Type B pancreatic cell (in vitro differentiated cells): Measurements from ENCODE around the gene KIF26A. TPM values are rescaled to one million over a fixed set of nuclear protein-coding genes. Genes with fewer than 3 reads are reported as not detected.

Experiments
- DNase-seq: peaks from one replicate; pipeline ENCODE4 v3.0.0; 2021; ENCODE audit warnings: mixed read lengths; ENCODE audit not compliant: unreplicated experiment; ENCODE audit errors: extremely low spot score
- H3K27ac Mint-ChIP-seq: 2 replicates; pipeline ENCODE4 v1.8.0; 2021; ENCODE audit warnings: mild to moderate bottlenecking, mixed read lengths
- H3K27me3 Mint-ChIP-seq: 2 replicates; pipeline ENCODE4 v1.8.0; 2021; ENCODE audit warnings: mixed read lengths
- H3K36me3 Mint-ChIP-seq: 2 replicates; pipeline ENCODE4 v1.8.0; 2021; ENCODE audit warnings: mixed read lengths
- H3K4me1 Mint-ChIP-seq: one replicate; pipeline ENCODE4 v1.8.0; 2021; ENCODE audit warnings: mixed read lengths; ENCODE audit not compliant: unreplicated experiment
- H3K4me3 Mint-ChIP-seq: 2 replicates; pipeline ENCODE4 v1.8.0; 2021; ENCODE audit warnings: mild to moderate bottlenecking, mixed read lengths
- H3K9me3 Mint-ChIP-seq: 2 replicates; pipeline ENCODE4 v1.8.0; 2021; ENCODE audit warnings: mixed read lengths
- CTCF ChIP-seq: fragments of 200-600 bp; sonication (generic); conservative IDR thresholded peaks from 2 replicates; pipeline ENCODE4 v1.5.0; 2021; ENCODE audit warnings: antibody characterized with exemption, mild to moderate bottlenecking
- total RNA-seq: library from RNA; stranded (reverse); gene quantifications from 2 replicates; pipeline ENCODE4 v1.2.1, GENCODE V29; 2021; ENCODE audit warnings: low replicate concordance

The KIF26A gene
- total RNA-seq, 1 donor from 2014 or later = 23.4 TPM

DNA sequence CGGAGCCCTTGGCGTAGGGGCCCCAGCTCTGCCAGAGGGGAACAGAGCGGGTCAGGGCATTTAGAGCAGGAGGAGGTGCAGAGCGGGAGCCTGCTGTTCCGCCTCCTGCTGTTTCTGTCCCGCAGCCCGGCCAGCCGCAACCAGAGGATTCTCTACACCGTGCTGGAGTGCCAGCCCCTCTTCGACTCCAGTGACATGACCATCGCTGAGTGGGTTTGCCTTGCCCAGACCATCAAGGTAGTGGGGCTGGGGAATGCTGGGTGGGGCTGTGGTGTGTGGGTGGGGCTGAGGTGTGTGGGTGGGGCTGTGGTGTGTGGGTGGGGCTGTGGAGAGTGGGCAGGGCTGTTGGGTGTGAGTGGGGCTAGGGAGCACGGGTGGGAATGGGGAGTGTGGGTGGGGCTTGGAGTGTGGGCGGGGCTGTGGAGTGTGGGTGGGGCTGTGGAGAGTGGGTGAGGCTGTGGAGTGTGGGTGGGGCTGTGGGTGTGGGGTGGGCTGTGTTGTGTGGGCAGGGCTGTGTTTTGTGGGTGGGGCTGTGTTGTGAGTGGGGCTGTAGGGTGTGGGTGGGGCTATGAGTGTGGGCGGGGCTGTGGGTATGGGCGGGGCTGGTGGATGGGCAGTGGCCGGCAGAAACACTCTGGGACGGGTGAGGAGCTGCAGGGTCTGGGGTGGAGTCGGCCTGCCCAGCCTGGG, 44.9 kb upstream of the KIF26A start:
- Mint-ChIP-seq H3K27me3 (peaks cover 3% of the 10 kb centered on the region), H3K36me3 (no peaks in the 10 kb centered on the region), H3K4me1 (peaks cover 4% of the 10 kb centered on the region), H3K4me3 (no peak overlapping the region), H3K27ac (no peak overlapping the region), H3K9me3 (no peaks in the 10 kb centered on the region)
- no peak for TF ChIP-seq CTCF
- DNase-seq = no peak

GRCh38 chr14:104094056-104094708, 44.2 kb upstream of the KIF26A start:
- Mint-ChIP-seq H3K9me3 (no peaks in the 10 kb centered on the region), H3K4me1 (peaks cover 4% of the 10 kb centered on the region), H3K27ac (peak overlapping the region; percentile 55), H3K36me3 (no peaks in the 10 kb centered on the region), H3K27me3 (peaks cover 3% of the 10 kb centered on the region), H3K4me3 (no peak overlapping the region)
- no peak for DNase-seq
- no peak for TF ChIP-seq CTCF

DNA sequence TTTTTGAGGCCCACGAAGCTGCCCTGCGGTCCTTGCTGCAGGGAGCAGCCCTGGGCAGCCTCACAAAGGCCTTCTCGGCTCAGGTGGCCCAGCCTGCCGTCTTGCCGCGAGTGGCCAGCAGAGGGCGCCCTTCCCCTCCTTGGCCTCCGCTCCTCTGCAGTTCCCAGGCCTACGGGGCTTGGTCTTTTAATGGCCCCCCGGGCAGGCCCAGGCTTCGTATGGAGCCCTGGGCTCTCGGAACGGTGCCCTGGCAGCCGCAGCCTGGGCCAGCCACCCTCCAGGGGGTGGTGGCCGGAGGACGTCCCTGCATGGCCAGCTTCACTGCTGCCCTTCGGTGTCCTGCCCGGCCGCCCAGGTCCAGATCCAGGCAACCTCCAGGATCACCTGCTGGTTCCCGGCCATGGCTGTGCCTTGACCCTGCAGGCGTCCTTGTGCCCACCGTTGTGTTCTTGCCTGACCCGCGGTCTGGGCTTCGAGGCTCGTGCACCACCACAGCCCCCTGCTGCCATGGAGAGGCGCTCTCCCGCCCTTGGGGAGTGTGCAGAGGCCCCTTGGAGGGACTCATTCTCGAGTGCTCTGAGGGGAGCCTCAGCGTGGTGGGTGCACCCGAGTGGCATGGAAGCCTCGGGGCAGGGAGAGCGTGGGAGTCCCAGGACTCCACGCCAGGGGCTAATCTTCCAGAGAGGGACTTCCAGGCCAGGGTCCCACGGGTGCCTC, 43.5 kb upstream of the KIF26A start:
- Mint-ChIP-seq H3K9me3 (no peaks in the 10 kb centered on the region), H3K27me3 (peaks cover 3% of the 10 kb centered on the region), H3K36me3 (no peaks in the 10 kb centered on the region), H3K4me1 (peaks cover 4% of the 10 kb centered on the region), H3K27ac (peak overlapping the region; percentile 55), H3K4me3 (no peak overlapping the region)
- DNase-seq = peak; percentile 90
- peak; percentile 98 for TF ChIP-seq CTCF

DNA sequence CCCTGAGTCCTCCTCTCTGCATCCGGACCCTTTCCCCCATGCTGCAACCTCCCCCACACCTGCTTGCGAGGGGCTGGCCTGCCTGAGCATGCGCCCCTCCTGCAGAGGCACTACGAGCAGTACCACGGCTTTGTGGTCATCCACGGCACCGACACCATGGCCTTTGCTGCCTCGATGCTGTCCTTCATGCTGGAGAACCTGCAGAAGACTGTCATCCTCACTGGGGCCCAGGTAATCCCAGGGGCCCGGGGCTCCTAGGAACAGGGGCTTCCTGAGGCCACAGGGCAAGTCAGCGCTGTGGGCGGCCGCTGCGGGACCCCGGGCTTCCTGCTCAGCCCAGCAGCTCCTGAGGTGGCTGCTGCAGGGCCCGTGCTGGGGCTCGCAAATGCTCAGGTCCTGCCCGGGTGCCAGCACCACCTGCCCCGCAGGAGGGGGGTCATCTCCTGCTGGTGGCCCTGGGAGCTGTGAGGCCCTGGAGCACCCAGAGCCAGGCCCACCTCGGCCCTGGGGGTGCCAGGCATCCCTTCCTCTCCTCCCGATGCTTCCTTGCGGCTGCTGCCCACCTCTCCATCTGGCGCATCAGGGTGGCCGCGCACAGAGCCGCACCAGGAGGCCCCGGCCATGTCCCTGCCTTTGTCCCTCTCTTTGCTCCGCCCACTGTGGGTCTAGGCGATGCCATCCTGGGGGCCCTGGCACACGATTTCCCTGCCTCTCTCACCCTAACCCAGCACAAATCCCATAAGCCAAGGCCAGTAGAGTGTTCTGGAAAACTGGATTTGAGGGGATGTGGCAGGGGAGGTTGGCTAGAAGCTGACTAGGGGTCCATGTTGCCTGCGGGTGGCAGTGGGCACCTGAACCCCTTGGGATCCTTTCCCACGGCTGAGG, 42.7 kb upstream of the KIF26A start:
- no peak overlapping the region for H3K4me3 Mint-ChIP-seq
- no peak for TF ChIP-seq CTCF
- no peaks in the 10 kb centered on the region for H3K36me3 Mint-ChIP-seq
- H3K27ac Mint-ChIP-seq = no peak overlapping the region
- H3K9me3 Mint-ChIP-seq = no peaks in the 10 kb centered on the region
- H3K4me1 Mint-ChIP-seq = peaks cover 4% of the 10 kb centered on the region
- DNase-seq = no peak
- peaks cover 3% of the 10 kb centered on the region for H3K27me3 Mint-ChIP-seq

- no peak for TF ChIP-seq CTCF
- H3K4me1 Mint-ChIP-seq = peaks cover 4% of the 10 kb centered on the region
- peaks cover 3% of the 10 kb centered on the region for H3K27me3 Mint-ChIP-seq
- no peaks in the 10 kb centered on the region for H3K9me3 Mint-ChIP-seq
- no peak overlapping the region for H3K4me3 Mint-ChIP-seq
- H3K36me3 Mint-ChIP-seq = no peaks in the 10 kb centered on the region
- DNase-seq = no peak
- no peak overlapping the region for H3K27ac Mint-ChIP-seq
These were observed 42.1 kb upstream of the KIF26A start for GRCh38 chr14:104096318-104096717.
